Uterus (tissue), 2 donors: Measurements from ENCODE around the gene FAM89B.

ENCODE experiments used
- POLR2A ChIP-seq, 2 donors: fragments of 450-650 bp; IDR thresholded peaks; one replicate each; pipeline ENCODE4 v1.6.1; 2016; ENCODE audit warnings: antibody characterized with exemption in 2 of 2, mild to moderate bottlenecking in 1 of 2, moderate library complexity in 1 of 2
- TF ChIP-seq, protein P1 (sequence below), 4 experiments: fragments of 200-600 bp in 2 of 4; fragments of 450-650 bp in 2 of 4; sonication (generic) in 2 of 4; IDR thresholded peaks; one replicate each; pipeline ENCODE4 v1.5.1; 2016 to 2019; ENCODE audit warnings: antibody characterized with exemption in 4 of 4, mild to moderate bottlenecking in 2 of 4, moderate library complexity in 1 of 4

DNA sequence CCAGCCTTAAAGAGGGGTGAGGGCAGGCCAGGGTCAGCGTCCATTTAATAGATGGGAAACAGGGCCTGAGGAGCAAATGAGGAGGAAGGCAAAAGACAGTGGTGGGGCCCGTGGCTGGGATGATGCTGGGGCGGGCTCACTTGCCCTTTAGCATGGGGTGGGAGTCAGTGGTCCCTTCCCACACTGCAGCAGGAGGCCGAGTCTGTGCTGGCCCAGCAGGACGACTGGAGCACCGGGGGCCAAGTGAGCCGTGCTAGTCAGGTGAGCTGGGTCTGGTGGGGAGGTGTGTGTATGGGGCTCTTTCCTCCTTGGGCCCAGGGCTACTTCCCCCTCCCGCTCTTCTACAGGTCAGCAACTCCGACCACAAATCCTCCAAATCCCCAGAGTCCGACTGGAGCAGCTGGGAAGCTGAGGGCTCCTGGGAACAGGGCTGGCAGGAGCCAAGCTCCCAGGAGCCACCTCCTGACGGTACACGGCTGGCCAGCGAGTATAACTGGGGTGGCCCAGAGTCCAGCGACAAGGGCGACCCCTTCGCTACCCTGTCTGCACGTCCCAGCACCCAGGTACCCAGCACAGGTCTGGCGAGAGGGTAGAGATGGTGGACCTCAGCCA is 34.6 kb upstream of the FAM89B start:
- TF ChIP-seq, protein P1, sequence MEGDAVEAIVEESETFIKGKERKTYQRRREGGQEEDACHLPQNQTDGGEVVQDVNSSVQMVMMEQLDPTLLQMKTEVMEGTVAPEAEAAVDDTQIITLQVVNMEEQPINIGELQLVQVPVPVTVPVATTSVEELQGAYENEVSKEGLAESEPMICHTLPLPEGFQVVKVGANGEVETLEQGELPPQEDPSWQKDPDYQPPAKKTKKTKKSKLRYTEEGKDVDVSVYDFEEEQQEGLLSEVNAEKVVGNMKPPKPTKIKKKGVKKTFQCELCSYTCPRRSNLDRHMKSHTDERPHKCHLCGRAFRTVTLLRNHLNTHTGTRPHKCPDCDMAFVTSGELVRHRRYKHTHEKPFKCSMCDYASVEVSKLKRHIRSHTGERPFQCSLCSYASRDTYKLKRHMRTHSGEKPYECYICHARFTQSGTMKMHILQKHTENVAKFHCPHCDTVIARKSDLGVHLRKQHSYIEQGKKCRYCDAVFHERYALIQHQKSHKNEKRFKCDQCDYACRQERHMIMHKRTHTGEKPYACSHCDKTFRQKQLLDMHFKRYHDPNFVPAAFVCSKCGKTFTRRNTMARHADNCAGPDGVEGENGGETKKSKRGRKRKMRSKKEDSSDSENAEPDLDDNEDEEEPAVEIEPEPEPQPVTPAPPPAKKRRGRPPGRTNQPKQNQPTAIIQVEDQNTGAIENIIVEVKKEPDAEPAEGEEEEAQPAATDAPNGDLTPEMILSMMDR (IDR thresholded peaks at IDR 0.05): no peak
- TF ChIP-seq POLR2A (IDR thresholded peaks at IDR 0.05): no peak
